GM19372 (cell line): ENCODE results near the gene PUS7L.
A peak's percentile ranks its signal among the peaks of the same experiment; 100 is the strongest.
"Not testable (repeated sequence)": the region's sequence is repeated elsewhere in the genome, so short reads cannot be mapped to it uniquely, and the experiment has no call there.

Experiments used
- ATAC-seq: cut with Tn5 transposase; IDR thresholded peaks from one replicate; pipeline ENCODE4 v1.9.1; 2021; ENCODE audit warnings: mild to moderate bottlenecking, low read depth, moderate library complexity; ENCODE audit not compliant: unreplicated experiment

The PUS7L gene

GRCh38 chr12:43758728-43759563, at the start of gene PUS7L, which contains the start of gene IRAK4:
TSS of gene PUS7L (minus strand) at chr12:43758790. CDS start at chr12:43755245, 3,545 bp downstream.
TSS of gene IRAK4 (plus strand) at chr12:43758951. CDS start at chr12:43768112, 9,161 bp downstream.
- ATAC-seq, result peak; percentile 96

GRCh38 chr12:43807386-43807785, 48.8 kb upstream of the PUS7L start:
- ATAC-seq, result no peak

GRCh38 chr12:43806737-43807072, 48.1 kb upstream of the PUS7L start:
- ATAC-seq, result no peak

GRCh38 chr12:43805860-43806736, 47.5 kb upstream of the PUS7L start, which contains the start of gene TWF1:
TSS of gene TWF1 (minus strand) at chr12:43806317. CDS start at chr12:43806245, 72 bp downstream.
- ATAC-seq, result peak; percentile 96

GRCh38 chr12:43805149-43805859, 46.7 kb upstream of the PUS7L start:
- no peak for ATAC-seq

GRCh38 chr12:43797561-43798217, 39.1 kb upstream of the PUS7L start:
- no peak for ATAC-seq

- ATAC-seq, result no peak
These were observed 37.2 kb upstream of the PUS7L start for GRCh38 chr12:43795716-43796280.

DNA sequence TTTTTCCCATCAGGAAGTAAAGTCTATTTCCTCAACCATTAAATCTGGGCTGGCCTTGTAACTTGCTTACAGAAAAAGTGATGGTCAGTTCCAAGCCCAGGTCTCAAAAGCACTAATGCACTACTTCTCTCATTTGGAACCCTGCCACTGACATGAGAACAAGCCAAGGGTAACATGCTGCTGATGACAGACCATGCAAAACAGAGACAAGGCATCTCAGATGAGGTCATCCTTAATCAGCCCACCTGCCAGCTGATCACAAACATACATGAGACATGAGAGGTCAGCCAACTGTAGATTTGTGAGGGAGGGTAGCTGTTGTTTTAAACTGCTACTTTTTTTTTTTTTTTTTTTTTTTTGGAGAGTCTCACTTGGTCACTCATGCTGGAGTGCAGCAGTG, 31.4 kb upstream of the PUS7L start:
- no peak for ATAC-seq

- ATAC-seq, result no peak
These were observed 28.5 kb upstream of the PUS7L start for GRCh38 chr12:43786899-43787693.

- no peak for ATAC-seq
These were observed 17.9 kb upstream of the PUS7L start for GRCh38 chr12:43776498-43776897.

GRCh38 chr12:43766291-43766690, 7.7 kb upstream of the PUS7L start:
- ATAC-seq, result no peak

GRCh38 chr12:43764528-43764927, 5.9 kb upstream of the PUS7L start:
- no peak for ATAC-seq

DNA sequence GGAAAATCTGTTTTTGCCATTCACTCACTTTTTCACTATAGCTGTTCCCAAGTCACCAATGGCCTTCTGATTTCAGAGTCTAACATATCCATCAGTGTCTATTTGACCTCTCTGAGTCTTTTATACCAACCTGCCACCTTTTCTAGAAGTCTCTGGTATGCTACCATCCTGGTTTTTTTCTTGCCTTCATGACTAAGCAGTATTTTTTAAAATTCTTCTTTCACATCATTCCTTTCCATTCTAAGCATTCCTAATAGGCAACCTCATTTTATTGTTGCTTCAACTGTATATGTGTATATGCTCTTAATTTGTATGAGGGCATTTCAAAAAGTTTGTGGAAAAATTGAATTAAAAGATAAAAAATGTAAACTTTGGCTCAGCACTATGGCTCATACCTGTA, 5.2 kb upstream of the PUS7L start:
- ATAC-seq, result no peak

DNA sequence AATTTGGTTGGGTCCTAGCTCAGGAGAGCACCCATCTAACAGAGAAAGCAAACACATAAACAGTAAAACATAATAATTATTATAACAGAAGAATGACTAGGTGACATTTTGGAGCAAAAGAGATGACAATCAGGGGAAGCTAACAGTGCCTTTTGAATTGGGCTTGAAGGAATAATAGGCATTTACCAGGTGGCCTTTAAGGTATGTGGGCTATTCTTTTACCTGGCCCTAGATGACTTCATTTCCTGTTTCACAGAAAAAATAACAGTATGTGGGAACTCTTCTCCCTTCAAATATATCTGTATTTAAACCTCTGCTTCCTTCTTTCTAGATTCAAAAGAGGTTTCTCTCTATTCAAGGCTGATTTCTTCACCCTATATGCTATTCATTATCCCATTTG, 4.0 kb upstream of the PUS7L start:
- no peak for ATAC-seq

DNA sequence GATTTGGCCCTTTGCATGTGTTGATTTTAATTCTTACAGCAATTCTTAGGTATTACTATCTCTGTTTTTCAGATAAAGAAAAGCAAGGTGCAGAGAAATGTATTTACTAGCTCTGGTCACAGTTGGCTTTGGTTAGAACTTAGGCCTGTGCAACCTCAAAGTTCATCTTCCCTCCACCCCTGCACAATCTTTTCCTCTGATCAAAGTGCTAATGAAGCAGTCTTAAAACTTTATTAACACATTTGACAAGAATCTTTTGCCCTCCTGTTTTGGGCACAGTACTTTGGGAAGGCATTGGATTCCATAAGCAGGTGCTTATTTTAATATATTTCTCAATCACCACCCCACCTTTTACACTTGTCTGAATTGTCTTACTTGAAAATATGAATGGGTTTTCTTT, 2.9 kb upstream of the PUS7L start:
- no peak for ATAC-seq

- no peak for ATAC-seq
These were observed 1.8 kb upstream of the PUS7L start for GRCh38 chr12:43760396-43760795.

DNA sequence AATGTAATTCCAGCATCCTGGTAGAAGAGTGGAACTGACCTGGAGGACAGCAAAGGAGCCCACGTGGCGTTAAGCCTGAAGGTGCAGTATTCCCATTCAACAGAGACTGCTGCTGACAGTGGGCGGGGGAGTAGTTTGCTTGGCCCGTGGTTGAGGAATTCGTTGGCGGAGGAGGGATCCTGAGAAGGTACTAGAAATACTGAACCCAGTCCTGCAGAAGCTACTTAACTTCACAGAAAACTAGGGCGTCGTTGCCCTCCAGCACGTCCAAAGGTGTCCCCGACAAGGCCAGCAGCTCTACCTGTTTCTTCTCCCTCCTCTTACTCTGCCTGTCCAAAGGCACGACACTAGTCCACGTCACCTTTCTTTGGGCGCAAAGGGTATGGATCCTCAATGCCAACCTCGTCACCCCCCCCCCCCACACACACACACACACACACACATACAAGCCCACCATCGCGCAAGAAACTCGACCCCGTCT, 303 bp downstream of the PUS7L start:
- ATAC-seq, result peak; percentile 2

- ATAC-seq, result no peak
These were observed 4.6 kb downstream of the PUS7L start for GRCh38 chr12:43754015-43754414.

- not testable (repeated sequence) for ATAC-seq
These were observed 7.2 kb downstream of the PUS7L start for GRCh38 chr12:43751360-43751759.
